ENCODE measurements around the gene ZNF710.
"Not testable (repeated sequence)": the region's sequence is repeated elsewhere in the genome, so short reads cannot be mapped to it uniquely, and the experiment has no call there.

ZNF710 gene

DNA sequence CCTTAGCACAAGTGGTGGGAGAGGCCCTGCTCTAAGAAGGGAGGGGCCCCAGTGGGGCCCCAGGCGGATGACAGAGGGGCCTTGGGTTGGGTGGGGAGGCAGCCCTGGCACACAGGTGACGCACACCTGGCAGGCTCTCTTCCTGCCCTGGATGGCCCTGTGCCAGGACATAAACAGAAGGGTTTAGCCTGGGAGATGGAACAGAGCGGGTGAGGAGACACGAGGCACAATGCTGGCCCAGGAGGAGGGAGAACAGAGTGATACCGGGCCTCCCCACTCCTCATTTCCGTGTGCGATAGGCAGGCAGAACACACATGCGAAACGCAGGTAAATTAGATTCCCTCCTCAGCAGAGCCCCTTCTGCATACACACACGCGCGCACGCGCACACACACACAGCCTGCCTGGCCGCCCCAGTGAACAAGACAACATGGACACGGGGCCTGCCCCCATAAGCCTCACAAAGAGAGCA, 61.4 kb downstream of the ZNF710 start:
- DNase-seq, result no peak

DNA sequence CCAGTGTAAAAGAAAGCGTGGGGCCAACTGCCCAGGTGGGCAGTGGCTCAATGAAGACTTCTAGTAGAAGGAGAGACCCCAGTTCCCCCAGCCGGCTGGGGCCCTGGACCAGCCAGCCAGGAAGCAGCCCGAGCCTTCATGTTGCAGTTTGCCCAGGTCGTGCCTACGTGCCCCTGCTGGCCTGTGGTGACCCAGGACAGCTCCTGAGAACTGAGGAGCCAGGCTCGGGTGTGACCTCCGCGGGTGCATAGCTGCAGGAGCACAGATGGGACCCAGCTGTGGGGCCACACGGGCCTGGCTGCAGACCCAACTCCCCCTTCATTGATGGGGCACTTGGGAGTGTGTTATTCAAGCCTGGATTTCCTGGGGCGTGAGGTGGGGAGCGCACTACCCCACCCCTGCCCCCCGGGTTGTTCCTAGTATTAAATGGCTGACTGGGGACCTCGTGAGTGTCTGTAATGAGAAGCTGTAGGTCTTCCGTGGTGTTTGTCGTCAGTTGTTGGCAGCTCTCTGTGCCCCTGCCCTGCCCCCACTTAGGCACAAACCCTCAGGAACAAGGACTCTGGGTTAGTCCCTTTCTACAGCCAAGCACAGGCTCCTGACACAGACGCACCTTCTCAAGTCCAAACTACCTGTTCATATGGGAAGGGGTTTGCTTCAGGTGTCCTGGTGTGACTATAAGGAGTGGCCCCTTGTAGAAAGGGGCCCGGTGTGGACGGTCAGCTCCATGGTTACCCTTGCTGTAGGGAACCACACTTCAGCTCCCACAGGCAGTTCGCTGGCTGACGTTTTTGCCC, 62.0 kb downstream of the ZNF710 start:
- no peak for DNase-seq

DNA sequence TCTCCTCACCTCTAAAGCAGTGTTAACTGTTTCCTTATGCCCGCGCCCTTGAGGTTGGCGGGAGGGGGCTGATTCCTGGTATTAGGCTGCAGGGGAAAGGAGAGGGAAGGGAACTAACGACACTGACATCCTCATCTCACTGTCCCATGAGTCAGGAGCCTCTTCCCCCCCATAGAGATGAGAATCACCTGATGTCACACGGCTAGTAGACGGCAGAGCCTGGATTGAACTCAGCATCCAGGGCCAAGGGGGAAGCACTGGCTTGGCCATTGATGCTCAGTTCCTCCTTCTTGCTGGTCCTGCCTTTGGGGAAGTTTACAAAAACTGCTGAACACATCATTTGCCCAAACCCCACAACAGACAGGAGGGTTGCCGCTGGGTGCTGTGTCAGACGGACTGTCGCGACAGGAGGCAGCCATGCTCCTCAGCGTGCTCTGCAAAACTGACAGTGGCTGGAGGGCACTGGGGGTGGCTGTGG, 62.7 kb downstream of the ZNF710 start:
- peak; percentile 75 to 81 for DNase-seq

DNA sequence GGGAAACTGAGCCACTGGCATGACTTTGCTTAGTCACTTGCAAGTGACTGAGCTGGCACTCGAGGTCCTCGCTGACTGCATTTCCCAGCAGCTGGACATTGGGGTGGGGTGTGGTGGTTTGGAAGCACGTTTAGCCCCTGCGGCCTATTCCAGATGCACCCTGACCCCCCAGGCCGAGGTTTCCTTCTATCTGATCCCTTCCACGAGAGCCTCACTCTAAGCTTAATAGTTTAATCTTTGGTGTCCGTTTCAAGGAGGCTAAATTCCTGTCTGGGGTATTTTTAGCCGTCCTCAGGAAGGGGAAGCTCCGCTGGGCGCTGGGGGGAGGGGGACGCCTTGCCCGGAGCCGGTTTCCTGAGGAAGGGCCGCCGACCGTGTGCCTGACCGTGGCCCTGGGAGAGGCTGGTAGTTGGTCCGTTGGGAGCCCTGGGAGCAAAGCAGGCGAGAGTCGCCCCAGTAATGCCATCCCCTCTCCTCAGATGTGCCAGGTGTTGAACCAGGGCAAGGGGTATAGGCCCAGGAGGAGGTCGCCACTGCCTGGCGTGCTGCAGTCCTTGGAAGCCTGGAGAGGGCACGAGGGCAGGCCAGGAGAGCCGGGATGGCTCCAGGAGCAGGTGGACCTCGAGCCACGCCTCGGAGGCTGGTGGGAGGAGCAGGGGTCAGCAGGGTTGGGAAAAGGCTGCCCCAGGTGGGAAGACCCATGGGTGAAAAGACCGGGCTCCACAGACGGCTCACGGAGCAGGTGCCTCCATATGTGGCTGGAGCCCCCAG, 64.0 kb downstream of the ZNF710 start:
- DNase-seq, result peak in 1 of 2 donors; percentile 47

DNA sequence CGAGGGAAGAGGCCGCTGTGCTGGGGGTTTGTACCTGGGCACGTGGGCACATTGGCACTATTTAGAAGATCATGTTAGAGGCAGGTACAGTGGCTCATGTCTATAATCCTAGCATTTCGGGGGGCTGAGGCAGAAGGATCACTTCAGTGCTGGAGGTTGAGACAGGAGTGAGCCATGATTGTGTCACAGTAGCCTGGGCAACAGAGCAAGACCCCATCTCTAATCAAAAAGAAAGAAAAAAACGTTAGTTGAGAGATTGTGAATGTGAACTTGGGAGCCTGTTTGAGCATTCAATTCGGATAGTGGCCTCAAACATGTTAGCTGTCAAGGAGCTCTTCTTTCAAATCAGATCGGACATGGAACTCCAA, 64.5 kb downstream of the ZNF710 start:
- DNase-seq, result no peak

- DNase-seq, result no peak
Observed at GRCh38 chr15:90067181-90067952, 66.2 kb downstream of the ZNF710 start.

DNA sequence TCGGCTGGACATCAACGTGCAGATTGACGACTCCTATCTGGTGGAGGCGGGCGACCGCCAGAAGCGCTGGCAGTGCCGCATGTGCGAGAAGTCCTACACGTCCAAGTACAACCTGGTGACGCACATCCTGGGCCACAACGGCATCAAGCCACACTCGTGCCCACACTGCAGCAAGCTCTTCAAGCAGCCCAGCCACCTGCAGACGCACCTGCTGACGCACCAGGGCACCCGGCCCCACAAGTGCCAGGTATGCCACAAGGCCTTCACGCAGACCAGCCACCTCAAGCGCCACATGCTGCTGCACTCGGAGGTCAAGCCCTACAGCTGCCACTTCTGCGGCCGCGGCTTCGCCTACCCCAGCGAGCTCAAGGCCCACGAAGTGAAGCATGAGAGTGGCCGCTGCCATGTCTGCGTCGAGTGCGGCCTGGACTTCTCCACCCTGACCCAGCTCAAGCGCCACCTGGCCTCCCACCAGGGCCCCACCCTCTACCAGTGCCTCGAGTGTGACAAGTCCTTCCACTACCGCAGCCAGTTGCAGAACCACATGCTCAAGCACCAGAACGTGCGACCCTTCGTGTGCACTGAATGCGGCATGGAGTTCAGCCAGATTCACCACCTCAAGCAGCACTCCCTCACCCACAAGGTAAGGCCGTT, 67.0 kb downstream of the ZNF710 start:
- no peak for DNase-seq

DNA sequence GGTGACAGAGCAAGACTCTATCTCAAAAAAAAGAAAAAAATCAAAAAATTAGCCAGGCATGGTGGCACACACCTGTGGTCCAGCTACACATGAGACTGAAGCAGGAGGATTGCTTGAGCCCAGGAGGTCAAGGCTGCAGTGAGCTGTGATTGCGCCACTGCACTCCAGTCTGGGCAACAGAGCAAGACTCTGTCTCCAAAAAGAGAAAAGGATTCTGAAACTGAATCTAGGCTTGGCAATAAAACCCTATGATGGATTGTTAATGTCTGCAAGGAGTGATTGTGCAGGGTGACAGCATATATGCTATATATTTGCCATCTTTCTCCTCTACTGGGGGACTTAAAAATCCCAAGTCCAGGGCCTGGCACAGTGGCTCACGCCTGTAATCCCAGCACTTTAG, 69.5 kb downstream of the ZNF710 start:
- DNase-seq, result not testable (repeated sequence)

DNA sequence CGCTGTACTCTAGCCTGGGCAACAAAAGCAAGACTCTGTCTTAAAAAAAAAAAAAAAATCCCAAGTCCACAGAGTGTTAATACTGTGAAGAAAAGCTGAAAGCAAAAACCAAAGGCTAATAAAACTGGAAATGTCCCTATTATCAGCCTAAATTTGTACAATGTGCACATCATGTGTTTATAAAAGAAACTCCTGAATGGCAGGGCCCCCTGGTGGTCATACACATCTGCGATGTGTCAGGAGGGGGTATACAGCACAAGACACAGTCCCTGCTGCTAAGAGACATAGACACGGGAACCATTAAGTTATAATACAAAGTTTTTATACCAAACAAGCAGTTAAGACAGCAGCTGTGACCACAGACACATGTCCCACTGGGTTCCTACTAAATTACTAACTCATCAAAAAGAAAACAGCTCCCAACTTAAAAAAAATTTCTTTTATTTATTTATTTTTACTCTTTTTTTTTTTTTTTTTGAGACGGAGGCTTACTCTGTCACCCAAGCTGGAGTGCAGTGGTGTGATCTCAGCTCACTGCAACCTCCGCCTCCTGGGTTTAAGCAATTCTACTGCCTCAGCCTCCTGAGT, 70.2 kb downstream of the ZNF710 start:
- DNase-seq, result peak; percentile 73 to 92

DNA sequence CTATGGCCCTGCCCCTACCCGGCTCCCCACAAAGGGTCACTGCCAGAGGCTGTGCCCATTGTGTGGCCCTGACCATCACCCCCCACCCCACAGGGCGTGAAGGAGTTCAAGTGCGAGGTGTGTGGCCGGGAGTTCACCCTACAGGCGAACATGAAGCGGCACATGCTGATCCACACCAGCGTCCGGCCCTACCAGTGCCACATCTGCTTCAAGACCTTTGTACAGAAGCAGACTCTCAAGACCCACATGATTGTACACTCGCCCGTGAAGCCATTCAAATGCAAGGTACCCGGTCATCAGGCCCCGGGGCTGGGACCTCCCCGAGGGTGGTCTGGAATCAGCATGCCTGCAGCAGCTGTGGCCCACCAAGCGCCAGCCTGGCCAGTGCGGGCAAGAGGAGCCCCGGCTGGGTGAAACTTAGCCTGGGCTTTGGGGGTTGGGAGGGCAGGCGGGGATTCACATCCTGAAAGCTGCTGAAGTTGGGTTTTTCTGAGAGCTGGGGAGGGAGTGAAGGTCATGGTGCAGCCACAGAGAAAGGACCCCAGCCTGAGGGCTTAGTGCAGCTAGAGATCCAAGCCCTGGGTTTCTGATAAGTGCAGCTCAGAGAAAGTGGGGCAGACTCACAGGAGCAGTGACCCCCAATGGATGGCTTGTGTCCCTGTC, 72.0 kb downstream of the ZNF710 start:
- DNase-seq, result no peak

DNA sequence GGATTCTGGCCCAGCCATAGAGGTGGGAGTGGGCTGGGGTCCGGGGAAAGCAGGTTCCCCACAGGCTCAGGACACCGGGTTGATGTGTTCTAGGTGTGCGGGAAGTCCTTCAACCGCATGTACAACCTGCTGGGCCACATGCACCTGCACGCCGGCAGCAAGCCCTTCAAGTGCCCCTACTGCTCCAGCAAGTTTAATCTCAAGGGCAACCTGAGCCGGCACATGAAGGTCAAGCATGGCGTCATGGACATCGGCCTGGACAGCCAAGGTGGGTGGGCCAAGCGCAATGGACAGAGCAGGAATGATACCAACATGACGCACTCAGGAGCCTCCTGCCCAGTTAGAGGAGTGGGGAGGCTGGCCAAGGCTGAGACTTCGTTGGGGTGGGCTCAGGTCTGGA, 72.9 kb downstream of the ZNF710 start:
- no peak for DNase-seq

DNA sequence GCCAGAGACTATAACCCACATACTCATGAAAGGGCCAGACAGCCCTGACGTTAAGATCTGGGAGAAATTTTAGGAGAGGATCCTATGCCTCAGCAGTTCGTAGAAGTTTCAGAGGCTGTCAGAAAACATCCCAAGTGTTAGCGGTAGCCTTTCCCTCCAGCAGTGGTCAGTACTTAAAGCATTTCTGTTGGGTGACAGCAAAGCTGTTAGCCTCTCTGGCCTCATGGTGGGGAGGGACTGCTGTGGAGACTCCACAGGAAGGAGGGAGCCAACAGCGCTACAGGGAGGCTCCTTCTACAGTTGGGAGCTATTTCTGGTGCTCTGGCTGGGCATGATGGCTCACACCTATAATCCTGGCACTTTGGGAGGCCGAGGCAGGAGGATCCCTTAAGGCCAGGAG, 73.8 kb downstream of the ZNF710 start:
- no peak for DNase-seq

GRCh38 chr15:90075420-90076289, 74.5 kb downstream of the ZNF710 start:
- DNase-seq, result no peak

DNA sequence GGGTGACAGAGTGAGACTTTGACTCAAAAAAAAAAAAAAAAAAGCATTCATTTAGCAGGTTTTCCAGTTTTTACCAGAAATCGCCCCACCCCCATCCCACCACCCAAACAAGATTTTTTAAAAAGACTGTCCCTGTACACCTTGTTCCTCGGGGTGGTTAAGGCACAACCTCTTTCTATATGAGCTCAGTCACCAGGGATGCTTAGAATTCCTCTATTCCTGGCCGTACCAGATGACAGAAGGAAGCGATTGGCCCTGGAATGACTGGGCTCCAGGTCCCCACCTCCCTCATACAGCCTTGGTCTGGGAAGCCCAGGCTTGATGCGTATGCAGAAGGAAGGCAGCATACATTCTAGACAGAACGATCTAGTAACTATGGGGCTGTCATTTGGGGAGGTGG, 75.6 kb downstream of the ZNF710 start:
- DNase-seq, result no peak

GRCh38 chr15:90078965-90079364, 77.8 kb downstream of the ZNF710 start:
- no peak for DNase-seq

GRCh38 chr15:90079619-90080457, 78.7 kb downstream of the ZNF710 start:
- no peak for DNase-seq

DNA sequence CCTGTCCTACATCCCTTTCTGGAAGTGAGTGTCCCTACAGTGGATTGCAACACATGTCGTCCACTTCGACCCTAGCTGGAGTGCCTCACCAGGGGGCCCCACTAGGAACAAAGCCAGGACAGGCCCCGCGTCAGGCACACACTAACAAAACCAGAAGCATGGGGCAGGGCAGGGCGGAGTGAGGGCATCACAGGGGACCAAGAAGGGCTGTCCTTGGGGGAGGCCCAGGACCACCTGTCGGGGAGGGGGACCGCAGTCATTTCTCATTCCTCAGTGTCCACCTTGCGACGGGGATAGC, 79.3 kb downstream of the ZNF710 start:
- DNase-seq, result no peak

GRCh38 chr15:90080818-90081393, 79.8 kb downstream of the ZNF710 start:
- no peak for DNase-seq

- no peak for DNase-seq
Observed at GRCh38 chr15:90082140-90082715, 81.1 kb downstream of the ZNF710 start.

Measured in inflammatory macrophage treated with lipopolysaccharide for 1 hour (primary cell).